Spleen (tissue), 11 donors: ENCODE data around the gene VGLL4. TPM values are rescaled to one million over a fixed set of nuclear protein-coding genes. Genes with fewer than 3 reads are reported as not detected.

ENCODE experiments used
- DNase-seq: peaks from one replicate; pipeline ENCODE4 v3.0.0-alpha.2; 2020
- H3K27ac ChIP-seq, 8 donors: fragments of 200-600 bp; sonication (generic) in 7 of 8; 1 replicate in 4 of 8; 2 replicates in 4 of 8; pipeline versions ENCODE4 v1.5.0 to v1.8.0; 2016 to 2021; ENCODE audit warnings: inconsistent platforms in 4 of 8, mild to moderate bottlenecking in 4 of 8, moderate library complexity in 1 of 8
- H3K27me3 ChIP-seq, 7 donors: fragments of 200-600 bp; sonication (generic) in 6 of 7; replicated peaks in 1 of 7; 1 replicate in 4 of 7; 2 replicates in 3 of 7; pipeline versions ENCODE4 v1.5.0 to v1.8.0; 2016 to 2021; ENCODE audit warnings: inconsistent platforms in 3 of 7, mild to moderate bottlenecking in 1 of 7
- H3K36me3 ChIP-seq, 6 donors: fragments of 200-600 bp; sonication (generic) in 5 of 6; 1 replicate in 4 of 6; 2 replicates in 2 of 6; pipeline versions ENCODE4 v1.5.0 to v1.8.0; 2016 to 2021; ENCODE audit warnings: inconsistent platforms in 2 of 6
- H3K4me1 ChIP-seq, 6 donors: fragments of 200-600 bp; sonication (generic) in 5 of 6; 1 replicate in 3 of 6; 2 replicates in 3 of 6; pipeline versions ENCODE4 v1.5.0 to v1.8.0; 2016 to 2021; ENCODE audit warnings: inconsistent platforms in 3 of 6
- H3K4me3 ChIP-seq, 8 donors: fragments of 200-600 bp; sonication (generic) in 7 of 8; 1 replicate in 4 of 8; 2 replicates in 4 of 8; pipeline versions ENCODE4 v1.5.0 to v1.8.0; 2016 to 2021; ENCODE audit warnings: inconsistent platforms in 4 of 8, mild to moderate bottlenecking in 4 of 8, moderate library complexity in 2 of 8
- H3K9me3 ChIP-seq, 8 donors: fragments of 200-600 bp; sonication (generic) in 7 of 8; 1 replicate in 4 of 8; 2 replicates in 4 of 8; pipeline versions ENCODE4 v1.5.0 to v1.8.0; 2016 to 2021; ENCODE audit warnings: inconsistent platforms in 4 of 8
- POLR2A ChIP-seq, 3 donors: fragments of 450-650 bp; IDR thresholded peaks; one replicate each; pipeline ENCODE4 v1.5.1; 2017; ENCODE audit warnings: antibody characterized with exemption in 3 of 3, mild to moderate bottlenecking in 1 of 3
- POLR2AphosphoS5 ChIP-seq, 3 donors: sonication (generic); formaldehyde crosslinking; IDR thresholded peaks; one replicate each; pipeline ENCODE4 v1.5.1; 2017; ENCODE audit warnings: antibody characterized with exemption in 3 of 3
- WGBS, 5 donors: extraction: QIAGEN DNeasy Blood & Tissue Kit in 3 of 5; methylation state at CpG; one replicate each; pipeline versions ENCODE4 v1.1.5 to v1.1.7; 2013 to 2018; 5-methylcytosine and 5-hydroxymethylcytosine counted together
- intact Hi-C: fragments of 100-400 bp; cut with DNase I; formaldehyde crosslinking; loops from one replicate; pipeline ENCODE4 v1.15.0; 2023; ENCODE audit warnings: low total_unique reads
- polyA plus RNA-seq, 3 donors: library from polyadenylated mRNA; stranded (reverse); fragments of 200-250 nt; gene quantifications; one replicate each; pipeline ENCODE4 v1.2.1, GENCODE V29; 2013
- total RNA-seq, 7 donors: library from RNA; depleted of rRNA in 3 of 7; stranded (reverse); fragments of >200 nt in 3 of 7; fragmentation: NEBNext Ultra II Directional in 4 of 7; extraction: Animal tissue kit (Norgen Biotek cat#: 25700) in 4 of 7; gene quantifications; one replicate each; pipeline versions ENCODE4 v1.1.0 to v1.2.1, GENCODE V29; 2016 to 2021
- TF ChIP-seq, protein P1 (sequence below), 11 experiments: fragments of 200-600 bp in 7 of 11; fragments of 450-650 bp in 4 of 11; sonication (generic) in 4 of 11; IDR thresholded peaks in 8 of 11; conservative IDR thresholded peaks in 3 of 11; 1 replicate in 7 of 11; 2 replicates in 4 of 11; pipeline versions ENCODE4 v1.4.0 to v1.8.0; 2016 to 2021; ENCODE audit warnings: antibody characterized with exemption in 11 of 11, inconsistent platforms in 4 of 11, mild to moderate bottlenecking in 1 of 11
- donor health status: healthy with polysubstance abuse.
- donor health status: DM: no; HTN: no; CAD: no; lungs with moderate emphysema.
- donor health status: DM: no; HTN: no; CAD: no.
- donor health status: Bipolar disorder and iron deficiency.
- donor health status: healthy.
- donor health status: DM: no; HTN: no; CAD: no.
- donor health status: DM: yes; HTN: yes; CAD: no.

VGLL4 gene
- total and polyA plus RNA-seq, 10 donors: 13.5 to 80.2 (median 50.8) TPM

DNA sequence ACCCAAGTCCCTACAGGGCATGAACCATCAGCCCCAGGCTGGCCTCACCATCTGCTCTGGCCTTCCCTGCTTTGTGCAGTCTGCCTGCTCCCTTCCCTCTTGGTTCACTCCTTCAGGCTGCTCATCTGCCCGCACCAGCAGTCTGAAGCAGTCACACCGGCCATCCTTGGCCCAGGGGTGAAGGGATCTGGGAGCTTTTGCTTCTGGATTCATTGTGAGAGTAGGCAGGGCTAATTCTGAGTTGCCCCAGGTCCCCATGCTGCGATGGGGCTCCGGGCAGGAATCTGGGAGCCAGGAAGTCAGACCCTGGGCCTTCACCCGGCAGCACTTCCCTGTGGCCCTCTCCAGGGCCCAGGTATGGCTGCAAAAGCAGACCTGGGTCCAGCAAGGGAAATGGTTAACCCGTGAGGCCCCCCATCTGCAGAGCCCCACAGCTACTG is 99.7 kb downstream of the VGLL4 start:
- WGBS, 5 donors: 53 to 89% (median 84%) methylated on average over 2 to 6 of the region's 6 CpGs
- DNase-seq: no peak

DNA sequence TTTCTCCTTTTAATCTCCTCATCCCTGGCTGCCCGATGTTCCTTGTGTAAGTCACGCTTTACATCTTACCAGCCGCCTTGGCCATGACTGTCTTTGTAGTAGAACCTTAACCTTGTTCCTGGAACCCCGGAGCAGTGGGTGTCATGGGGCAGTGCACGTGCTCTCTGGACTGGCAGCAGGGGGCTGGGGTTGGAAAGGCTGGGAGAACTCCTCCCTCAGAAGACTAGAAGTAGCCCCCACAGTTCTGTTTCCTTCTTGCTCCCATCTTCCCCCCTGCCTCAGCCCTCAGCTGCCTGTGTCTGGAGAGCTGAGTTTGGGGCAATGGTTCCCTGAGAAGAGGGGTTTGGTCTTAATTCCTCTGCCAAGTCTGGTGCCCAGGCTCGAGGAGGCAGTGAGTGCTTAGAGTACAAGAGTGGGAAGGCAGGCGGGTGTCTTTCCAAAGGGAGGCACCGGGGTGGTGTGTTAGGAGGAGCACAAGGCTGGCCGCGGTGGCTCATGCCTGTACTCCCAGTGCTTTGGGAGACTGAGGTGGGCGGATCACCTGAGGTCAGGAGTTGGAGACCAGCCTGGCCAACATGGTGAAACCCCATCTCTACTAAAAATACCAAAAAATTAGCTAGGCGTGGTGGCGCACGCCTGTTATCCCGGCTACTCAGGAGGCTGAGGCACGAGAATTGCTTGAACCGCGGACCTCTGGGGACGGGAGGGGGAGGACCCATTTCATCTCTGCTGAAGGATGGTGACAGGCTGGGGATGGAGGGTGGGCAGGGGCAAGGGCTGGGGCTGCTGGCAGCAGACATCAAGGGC is 100.4 kb downstream of the VGLL4 start:
- intact Hi-C loops: no loop called here
- H3K4me1 ChIP-seq: peaks cover 0 to 43% (median 15%) of the 10 kb centered on the region in 6 donors
- 91 to 98% (median 95%) methylated on average over 19 of the region's 19 CpGs for WGBS, 5 donors
- DNase-seq: no peak
- no peaks in the 10 kb centered on the region for H3K36me3 ChIP-seq
- no peak overlapping the region for H3K4me3 ChIP-seq
- no peaks in the 10 kb centered on the region for H3K27me3 ChIP-seq
- no peak overlapping the region for H3K27ac ChIP-seq
- TF ChIP-seq POLR2AphosphoS5 (IDR thresholded peaks at IDR 0.05) (no peak), POLR2A (IDR thresholded peaks at IDR 0.05) (no peak)
- TF ChIP-seq, protein P1, sequence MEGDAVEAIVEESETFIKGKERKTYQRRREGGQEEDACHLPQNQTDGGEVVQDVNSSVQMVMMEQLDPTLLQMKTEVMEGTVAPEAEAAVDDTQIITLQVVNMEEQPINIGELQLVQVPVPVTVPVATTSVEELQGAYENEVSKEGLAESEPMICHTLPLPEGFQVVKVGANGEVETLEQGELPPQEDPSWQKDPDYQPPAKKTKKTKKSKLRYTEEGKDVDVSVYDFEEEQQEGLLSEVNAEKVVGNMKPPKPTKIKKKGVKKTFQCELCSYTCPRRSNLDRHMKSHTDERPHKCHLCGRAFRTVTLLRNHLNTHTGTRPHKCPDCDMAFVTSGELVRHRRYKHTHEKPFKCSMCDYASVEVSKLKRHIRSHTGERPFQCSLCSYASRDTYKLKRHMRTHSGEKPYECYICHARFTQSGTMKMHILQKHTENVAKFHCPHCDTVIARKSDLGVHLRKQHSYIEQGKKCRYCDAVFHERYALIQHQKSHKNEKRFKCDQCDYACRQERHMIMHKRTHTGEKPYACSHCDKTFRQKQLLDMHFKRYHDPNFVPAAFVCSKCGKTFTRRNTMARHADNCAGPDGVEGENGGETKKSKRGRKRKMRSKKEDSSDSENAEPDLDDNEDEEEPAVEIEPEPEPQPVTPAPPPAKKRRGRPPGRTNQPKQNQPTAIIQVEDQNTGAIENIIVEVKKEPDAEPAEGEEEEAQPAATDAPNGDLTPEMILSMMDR (IDR thresholded peaks at IDR 0.05 in 8 of 11, conservative IDR thresholded peaks at IDR 0.05 in 3 of 11): no peak
- no peaks in the 10 kb centered on the region for H3K9me3 ChIP-seq

More for the DNA sequence above, 99.7 kb downstream of the VGLL4 start:
- Histone ChIP-seq H3K36me3 (no peaks in the 10 kb centered on the region), H3K27me3 (no peaks in the 10 kb centered on the region), H3K4me1 (peaks cover 0 to 49% (median 17%) of the 10 kb centered on the region in 6 donors), H3K27ac (peak overlapping the region in 2 of 8 donors; percentile 21 to 58), H3K9me3 (no peaks in the 10 kb centered on the region), H3K4me3 (no peak overlapping the region)
- intact Hi-C loops: no loop called here
- no peak for TF ChIP-seq POLR2AphosphoS5 (IDR thresholded peaks at IDR 0.05)
- TF ChIP-seq POLR2A (IDR thresholded peaks at IDR 0.05): no peak
- TF ChIP-seq, protein P1 (IDR thresholded peaks at IDR 0.05 in 8 of 11, conservative IDR thresholded peaks at IDR 0.05 in 3 of 11): no peak

DNA sequence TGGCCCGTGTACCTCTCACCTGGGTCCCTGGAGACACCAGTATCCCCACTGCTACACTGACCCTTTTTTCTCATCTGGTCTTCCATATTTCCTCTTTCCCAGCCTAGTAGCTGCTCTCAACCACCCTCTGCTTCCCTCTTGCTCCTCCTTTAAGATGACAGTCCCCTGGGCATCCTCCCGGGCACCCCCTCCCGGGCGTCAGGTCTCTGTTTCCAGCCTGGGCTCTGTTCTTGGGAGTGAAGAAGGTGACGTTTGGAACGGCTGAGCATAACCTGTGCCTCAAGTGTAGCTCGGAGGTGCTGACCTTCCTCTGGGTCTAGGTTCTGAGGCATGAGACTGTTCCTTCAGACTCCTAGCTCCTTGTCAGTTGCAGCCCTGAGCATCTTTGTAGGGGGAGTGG is 101.2 kb downstream of the VGLL4 start:
- no peak for DNase-seq
- H3K27me3 ChIP-seq: no peaks in the 10 kb centered on the region
- H3K4me1 ChIP-seq: peaks cover 0 to 38% (median 15%) of the 10 kb centered on the region in 6 donors
- peak overlapping the region in 4 of 8 donors; percentile 11 to 51 (median 42) for H3K27ac ChIP-seq
- intact Hi-C loops: no loop called here
- H3K36me3 ChIP-seq: no peaks in the 10 kb centered on the region
- H3K4me3 ChIP-seq: no peak overlapping the region
- TF ChIP-seq POLR2AphosphoS5 (IDR thresholded peaks at IDR 0.05) (no peak), POLR2A (IDR thresholded peaks at IDR 0.05) (no peak)
- TF ChIP-seq, protein P1 (IDR thresholded peaks at IDR 0.05 in 8 of 11, conservative IDR thresholded peaks at IDR 0.05 in 3 of 11): no peak
- WGBS, 5 donors: 87 to 92% (median 89%) methylated on average over 7 of the region's 7 CpGs
- no peaks in the 10 kb centered on the region for H3K9me3 ChIP-seq
